K562 (cell line): ENCODE data around the gene PPP6R1. TPM values are rescaled to one million over a fixed set of nuclear protein-coding genes. Genes with fewer than 3 reads are reported as not detected.

Source experiments
- CEBPB ChIP-seq: fragments of 450-650 bp; IDR thresholded peaks from 2 replicates; pipeline ENCODE4 v1.6.1; 2016; ENCODE audit warnings: missing genetic modification characterization, missing compliant biosample characterization
- E4F1 ChIP-seq: fragments of 250-450 bp; sonication (Bioruptor Pico); IDR thresholded peaks from 2 replicates; pipeline ENCODE4 v1.5.0; 2021; ENCODE audit warnings: mild to moderate bottlenecking, borderline replicate concordance
- MNT ChIP-seq, 2 experiments: fragments of 450-650 bp; conservative IDR thresholded peaks; 2 replicates each; pipeline ENCODE4 v1.6.1; 2017; ENCODE audit warnings: mild to moderate bottlenecking in 2 of 2, moderate library complexity in 2 of 2
- PBX2 ChIP-seq, 2 experiments: IDR thresholded peaks in 1 of 2; conservative IDR thresholded peaks in 1 of 2; 2 replicates each; pipeline ENCODE4 v1.6.1; 2016; ENCODE audit warnings: low read depth in 2 of 2, mild to moderate bottlenecking in 1 of 2, missing compliant biosample characterization in 1 of 2, missing genetic modification characterization in 1 of 2, moderate library complexity in 1 of 2
- TRIM25 ChIP-seq: fragments of 450-650 bp; IDR thresholded peaks from 2 replicates; pipeline ENCODE4 v1.7.0; 2016; ENCODE audit warnings: borderline replicate concordance
- polyA plus RNA-seq, 8 experiments: library from polyadenylated mRNA; depleted of rRNA in 4 of 8; stranded (reverse) in 5 of 8; unstranded in 3 of 8; fragments of >200 nt; fragmentation: Nextera tagmentation in 2 of 8; fragmentation: Illumina TruSeq in 1 of 8; extraction: Ambion mirVana in 2 of 8; extraction: Trizol in 1 of 8; gene quantifications; 2 replicates each; pipeline versions ENCODE4 v1.2.1 to v1.2.3, GENCODE V29; 2011 to 2014; ENCODE audit warnings: inconsistent platforms in 1 of 8, missing spikeins in 1 of 8
- total RNA-seq, 7 experiments: library from RNA; depleted of rRNA in 6 of 7; stranded (reverse); fragments of >200 nt in 6 of 7; fragmentation: Illumina TruSeq in 2 of 7; extraction: Trizol in 2 of 7; gene quantifications; 2 replicates each; pipeline versions ENCODE4 v1.2.1 to v1.2.3, GENCODE V29; 2011 to 2021; ENCODE audit warnings: low replicate concordance in 1 of 7

Gene PPP6R1
- total and polyA plus RNA-seq, 9 of the 15 experiments (the other 6 are each of a cell fraction or from before 2014, with no cell fraction given), result 0.48 to 135 (median 37.2) TPM

GRCh38 chr19:55284405-55285058, 25.7 kb upstream of the PPP6R1 start (continued):
- TF ChIP-seq TRIM25 (no peak), PBX2 (CRISPR knock-in tag; IDR thresholded peaks at IDR 0.05; ENCODE audit: low read depth) (no peak), PBX2 (tag; conservative IDR thresholded peaks at IDR 0.05; ENCODE audit: low read depth) (no peak), E4F1 (CRISPR knock-in tag) (no peak), CEBPB (tag) (no peak), MNT (conservative IDR thresholded peaks at IDR 0.05) (no peak)
